Tibial artery (tissue), 4 donors: ENCODE measurements around the gene ZNF584.

Source experiments
- DNase-seq, 2 donors: peaks; one replicate each; pipeline ENCODE4 v3.0.0-alpha.2; 2019
- H3K27ac ChIP-seq, 2 donors: fragments of 200-600 bp; sonication (generic) in 1 of 2; 1 replicate in 1 of 2; 2 replicates in 1 of 2; pipeline ENCODE4 v1.5.1; 2018 to 2019; ENCODE audit warnings: mild to moderate bottlenecking in 1 of 2
- H3K27me3 ChIP-seq, 2 donors: fragments of 200-600 bp; sonication (generic) in 1 of 2; one replicate each; pipeline versions ENCODE4 v1.5.1 to v1.6.0; 2016 to 2019
- H3K36me3 ChIP-seq, 3 donors: fragments of 200-600 bp; sonication (generic) in 2 of 3; one replicate each; pipeline ENCODE4 v1.5.1; 2016 to 2019; ENCODE audit warnings: mild to moderate bottlenecking in 2 of 3
- H3K4me1 ChIP-seq, 4 donors: fragments of 200-600 bp; sonication (generic) in 2 of 4; 1 replicate in 3 of 4; 2 replicates in 1 of 4; pipeline ENCODE4 v1.5.1; 2016 to 2019
- H3K4me3 ChIP-seq, 2 donors: fragments of 200-600 bp; sonication (generic) in 1 of 2; 1 replicate in 1 of 2; 2 replicates in 1 of 2; pipeline ENCODE4 v1.5.1; 2018 to 2019; ENCODE audit warnings: mild to moderate bottlenecking in 2 of 2
- H3K9me3 ChIP-seq, 3 donors: fragments of 200-600 bp; sonication (generic) in 1 of 3; one replicate each; pipeline ENCODE4 v1.5.1; 2016 to 2019
- intact Hi-C: fragments of 100-400 bp; cut with DNase I; formaldehyde crosslinking; loops from one replicate; pipeline ENCODE4 v1.15.0; 2023; ENCODE audit warnings: low total_unique reads
- TF ChIP-seq, protein P1 (sequence below), 2 experiments: fragments of 200-600 bp in 1 of 2; fragments of 450-650 bp in 1 of 2; IDR thresholded peaks; one replicate each; pipeline ENCODE4 v1.5.1; 2017 to 2019; ENCODE audit warnings: antibody characterized with exemption in 2 of 2, mild to moderate bottlenecking in 1 of 2, moderate library complexity in 1 of 2

Gene ZNF584

DNA sequence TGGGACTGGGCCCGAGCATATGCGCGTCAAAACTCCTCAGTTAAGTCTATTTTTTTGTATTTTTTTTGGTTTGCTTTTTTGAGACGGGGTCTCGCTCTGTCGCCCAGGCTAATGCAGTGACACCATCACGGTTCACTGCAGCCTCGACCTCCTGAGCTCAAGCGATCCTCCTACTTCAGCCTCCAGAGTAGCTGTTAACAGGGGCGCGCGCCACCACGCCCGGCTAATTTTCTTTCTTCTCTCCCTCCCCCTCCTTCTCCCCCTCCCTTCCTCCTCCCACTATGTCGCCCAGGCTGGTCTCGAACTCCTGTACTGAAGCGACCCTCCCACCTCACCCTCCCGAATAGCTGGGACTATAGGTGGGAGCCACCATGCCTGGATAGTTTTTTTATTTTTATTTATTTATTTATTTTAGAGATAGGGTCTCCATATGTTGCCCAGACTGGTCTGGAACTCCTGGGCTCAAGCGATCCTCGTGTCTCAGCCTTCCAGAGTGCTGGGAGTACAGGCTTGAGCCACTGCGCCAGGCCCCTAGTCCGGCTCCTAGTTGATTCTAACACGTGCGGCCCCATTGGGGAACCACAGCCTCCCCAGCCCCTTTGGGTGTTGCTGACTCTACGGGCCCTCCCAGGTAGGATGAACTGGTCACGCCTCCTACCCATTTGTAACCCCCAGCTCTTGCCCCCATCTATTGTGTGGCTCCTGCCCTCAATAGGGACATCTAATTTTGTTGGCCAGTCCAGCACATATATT, 26.8 kb upstream of the ZNF584 start:
- H3K4me3 ChIP-seq = peak overlapping the region; percentile 66 to 90
- intact Hi-C loops = loop anchor here (2.0 kb wide), 1 partner anchor 19 kb away; the partner anchor contains the start of gene ZNF497
- H3K27me3 ChIP-seq = no peaks in the 10 kb centered on the region
- no peaks in the 10 kb centered on the region for H3K9me3 ChIP-seq
- H3K36me3 ChIP-seq = no peaks in the 10 kb centered on the region
- H3K27ac ChIP-seq = peak overlapping the region; percentile 87 to 95
- DNase-seq = no peak
- TF ChIP-seq, protein P1, sequence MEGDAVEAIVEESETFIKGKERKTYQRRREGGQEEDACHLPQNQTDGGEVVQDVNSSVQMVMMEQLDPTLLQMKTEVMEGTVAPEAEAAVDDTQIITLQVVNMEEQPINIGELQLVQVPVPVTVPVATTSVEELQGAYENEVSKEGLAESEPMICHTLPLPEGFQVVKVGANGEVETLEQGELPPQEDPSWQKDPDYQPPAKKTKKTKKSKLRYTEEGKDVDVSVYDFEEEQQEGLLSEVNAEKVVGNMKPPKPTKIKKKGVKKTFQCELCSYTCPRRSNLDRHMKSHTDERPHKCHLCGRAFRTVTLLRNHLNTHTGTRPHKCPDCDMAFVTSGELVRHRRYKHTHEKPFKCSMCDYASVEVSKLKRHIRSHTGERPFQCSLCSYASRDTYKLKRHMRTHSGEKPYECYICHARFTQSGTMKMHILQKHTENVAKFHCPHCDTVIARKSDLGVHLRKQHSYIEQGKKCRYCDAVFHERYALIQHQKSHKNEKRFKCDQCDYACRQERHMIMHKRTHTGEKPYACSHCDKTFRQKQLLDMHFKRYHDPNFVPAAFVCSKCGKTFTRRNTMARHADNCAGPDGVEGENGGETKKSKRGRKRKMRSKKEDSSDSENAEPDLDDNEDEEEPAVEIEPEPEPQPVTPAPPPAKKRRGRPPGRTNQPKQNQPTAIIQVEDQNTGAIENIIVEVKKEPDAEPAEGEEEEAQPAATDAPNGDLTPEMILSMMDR (IDR thresholded peaks at IDR 0.05) = no peak
- H3K4me1 ChIP-seq = peaks cover 6 to 39% (median 34%) of the 10 kb centered on the region in 4 donors

DNA sequence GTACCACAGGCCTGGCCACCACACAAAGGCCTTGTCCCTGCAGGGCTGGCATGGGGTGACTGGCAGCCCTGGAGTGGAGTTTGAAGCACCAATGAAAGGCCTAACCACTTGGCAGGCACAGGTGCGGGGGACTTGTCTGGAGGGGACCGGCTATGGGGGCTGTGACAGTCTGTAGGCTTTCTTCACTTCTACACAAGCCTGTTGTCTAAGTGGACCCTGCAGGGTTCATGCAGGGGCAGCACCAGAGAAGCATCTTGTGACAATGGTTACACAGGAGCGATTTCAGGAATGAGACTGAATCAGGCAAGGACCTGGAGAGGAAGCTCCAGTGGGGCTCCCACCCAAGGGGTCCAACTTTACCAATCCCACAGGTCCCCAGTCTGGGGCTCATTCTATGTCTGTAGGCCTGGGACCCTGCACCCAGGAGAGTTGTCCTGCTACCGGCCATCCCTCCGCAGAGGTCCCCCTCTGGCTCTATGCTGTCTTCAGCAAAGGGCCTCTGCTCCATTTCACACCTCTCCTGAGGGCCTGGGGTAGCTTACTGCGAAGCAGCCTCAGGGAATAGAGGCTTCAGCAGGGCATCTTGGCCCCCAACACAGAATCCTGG, 25.3 kb upstream of the ZNF584 start:
- TF ChIP-seq, protein P1 (IDR thresholded peaks at IDR 0.05) = no peak
- Histone ChIP-seq H3K4me3 (no peak overlapping the region), H3K36me3 (peaks cover 0 to 2% (median 0%) of the 10 kb centered on the region in 3 donors), H3K9me3 (no peaks in the 10 kb centered on the region), H3K4me1 (peaks cover 6 to 46% (median 41%) of the 10 kb centered on the region in 4 donors), H3K27me3 (no peaks in the 10 kb centered on the region), H3K27ac (no peak overlapping the region)
- intact Hi-C loops = no loop called here
- no peak for DNase-seq

DNA sequence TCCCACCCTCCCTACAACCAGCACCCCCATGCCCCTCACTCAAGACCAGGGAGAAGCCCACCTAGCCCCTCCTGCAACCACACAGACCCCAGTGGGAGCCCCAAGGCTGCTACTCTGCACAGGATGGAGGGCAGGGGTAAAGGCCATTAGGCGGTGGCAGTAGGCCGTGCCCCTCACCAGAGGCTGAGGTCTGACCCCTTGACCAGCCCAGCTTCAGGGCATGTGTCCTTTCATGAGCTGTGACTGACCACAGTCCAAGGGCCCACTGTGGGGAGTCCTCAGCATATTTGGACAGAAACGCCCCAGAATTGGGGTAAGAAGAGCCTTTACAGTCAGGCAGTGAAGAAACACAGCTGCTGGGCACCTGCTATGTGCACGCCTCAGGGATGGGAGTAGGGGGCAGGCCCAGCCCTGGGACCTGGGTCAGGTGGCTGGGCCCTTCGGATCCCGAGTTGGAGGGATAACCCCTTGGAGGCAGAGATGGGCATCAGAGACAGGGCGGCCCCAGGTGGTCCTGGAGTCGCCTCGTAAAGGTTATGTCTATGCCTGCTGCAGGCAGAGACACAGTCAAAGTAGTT, 23.0 kb upstream of the ZNF584 start:
- TF ChIP-seq, protein P1 (IDR thresholded peaks at IDR 0.05) = no peak
- Histone ChIP-seq H3K4me1 (peaks cover 0 to 43% (median 36%) of the 10 kb centered on the region in 4 donors), H3K4me3 (peak overlapping the region; percentile 78 to 83), H3K36me3 (peaks cover under 1 to 24% (median 17%) of the 10 kb centered on the region in 3 donors), H3K9me3 (no peaks in the 10 kb centered on the region), H3K27ac (peak overlapping the region; percentile 95 to 96), H3K27me3 (no peaks in the 10 kb centered on the region)
- intact Hi-C loops = no loop called here
- no peak for DNase-seq

DNA sequence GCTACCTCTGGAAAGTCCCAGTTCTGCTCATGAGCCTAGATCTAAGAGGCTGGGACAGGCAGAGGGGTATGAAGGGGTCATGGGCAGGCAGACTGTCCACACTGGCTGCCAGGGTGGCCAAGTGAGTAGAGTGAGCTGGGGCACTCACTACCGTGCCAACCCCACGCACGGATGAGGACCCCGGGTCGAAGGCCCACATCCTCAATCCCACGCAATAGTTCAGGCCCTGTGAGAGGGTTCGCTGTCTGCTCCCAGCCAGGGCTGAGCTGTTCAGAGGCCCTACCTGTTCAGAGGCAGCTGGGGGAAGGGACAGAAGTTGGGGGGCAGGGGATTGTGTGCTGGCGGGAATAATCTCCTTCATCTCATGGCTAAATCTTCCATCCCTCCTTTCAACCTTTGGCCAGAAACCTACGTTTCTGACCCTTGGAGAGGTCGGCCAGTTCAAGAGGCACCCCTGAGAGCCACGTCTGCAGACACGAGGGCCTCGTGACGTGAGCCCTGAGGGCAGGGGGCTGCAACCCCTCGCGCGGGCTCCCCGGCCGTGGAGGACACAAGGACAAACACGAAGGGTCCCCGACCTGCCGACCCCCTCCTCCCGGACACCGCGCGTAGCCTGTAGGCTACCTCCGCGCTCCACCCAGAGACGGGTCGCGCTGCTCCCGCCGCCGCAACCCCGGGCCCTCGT, 22.4 kb upstream of the ZNF584 start:
- TF ChIP-seq, protein P1 (IDR thresholded peaks at IDR 0.05) = no peak

DNA sequence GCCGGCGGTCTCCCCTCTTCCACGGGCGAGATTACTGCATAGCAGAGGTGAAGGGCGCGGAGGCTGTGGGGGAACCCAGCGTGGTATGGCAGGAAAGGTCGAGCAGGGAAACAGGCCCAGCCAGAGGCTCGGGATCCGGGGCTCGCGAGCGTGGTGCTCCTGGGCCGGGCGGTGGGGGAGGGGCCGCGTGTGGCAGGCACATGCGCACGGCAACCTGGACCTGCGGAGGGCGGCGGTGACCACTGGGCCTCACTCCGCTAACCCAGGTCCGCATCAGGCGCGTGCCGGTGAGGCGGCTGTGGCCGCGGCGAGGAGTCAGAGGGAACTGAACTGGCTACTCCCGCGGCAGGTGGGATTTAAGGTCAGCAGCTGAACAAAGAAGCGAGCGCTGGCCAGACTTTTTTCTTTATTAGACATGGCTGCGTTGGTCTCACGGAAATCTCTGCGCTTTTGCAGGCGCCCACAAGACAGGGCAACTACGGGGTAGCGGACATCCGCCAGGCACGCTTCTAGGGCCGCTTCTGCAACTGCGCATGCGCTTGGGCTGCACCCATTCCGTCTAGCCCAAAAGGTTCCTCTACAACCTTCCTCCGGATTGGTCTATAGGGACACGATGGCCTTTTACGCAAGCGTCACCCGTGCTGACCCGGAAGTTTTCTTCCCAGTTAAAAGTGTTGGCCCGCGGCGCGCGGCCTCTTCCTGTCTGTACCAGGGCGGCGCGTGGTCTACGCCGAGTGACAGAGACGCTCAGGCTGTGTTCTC, 21.7 kb upstream of the ZNF584 start, which contains the start of gene RPS5:
TSS of gene RPS5 (plus strand) at position 694 of the 762 bp plus-strand sequence. CDS start 869 bp downstream, outside the sequence.
- Histone ChIP-seq H3K27ac (peak within 1 kb of the TSS; percentile 95 to 96), H3K36me3 (peaks cover 14 to 37% (median 17%) of the 10 kb centered on the region in 3 donors), H3K4me3 (peak within 1 kb of the TSS; percentile 78 to 83), H3K4me1 (peaks cover 0 to 41% (median 32%) of the 10 kb centered on the region in 4 donors), H3K27me3 (no peaks in the 10 kb centered on the region), H3K9me3 (no peaks in the 10 kb centered on the region)
- intact Hi-C loops = no loop called here
- TF ChIP-seq, protein P1 (IDR thresholded peaks at IDR 0.05) = peak in 1 of 2 experiments; percentile 16
- DNase-seq = peak; percentile 97 to 98

More for the DNA sequence above, 22.4 kb upstream of the ZNF584 start:
- Histone ChIP-seq H3K9me3 (no peaks in the 10 kb centered on the region), H3K27ac (peak overlapping the region; percentile 95 to 96), H3K36me3 (peaks cover 6 to 30% (median 17%) of the 10 kb centered on the region in 3 donors), H3K27me3 (no peaks in the 10 kb centered on the region), H3K4me1 (peaks cover 0 to 45% (median 36%) of the 10 kb centered on the region in 4 donors), H3K4me3 (peak overlapping the region; percentile 78 to 83)
- DNase-seq = no peak
- intact Hi-C loops = no loop called here
